GM18873 (cell line): Measurements from ENCODE around the gene ZNF783.
"Not testable (repeated sequence)": the region's sequence is repeated elsewhere in the genome, so short reads cannot be mapped to it uniquely, and the experiment has no call there.

ENCODE experiments used
- ATAC-seq: cut with Tn5 transposase; IDR thresholded peaks from one replicate; pipeline ENCODE4 v1.9.1; 2021; ENCODE audit warnings: mild to moderate bottlenecking, moderate library complexity, moderate number of reproducible peaks; ENCODE audit not compliant: unreplicated experiment, low FRiP score

Gene ZNF783

DNA sequence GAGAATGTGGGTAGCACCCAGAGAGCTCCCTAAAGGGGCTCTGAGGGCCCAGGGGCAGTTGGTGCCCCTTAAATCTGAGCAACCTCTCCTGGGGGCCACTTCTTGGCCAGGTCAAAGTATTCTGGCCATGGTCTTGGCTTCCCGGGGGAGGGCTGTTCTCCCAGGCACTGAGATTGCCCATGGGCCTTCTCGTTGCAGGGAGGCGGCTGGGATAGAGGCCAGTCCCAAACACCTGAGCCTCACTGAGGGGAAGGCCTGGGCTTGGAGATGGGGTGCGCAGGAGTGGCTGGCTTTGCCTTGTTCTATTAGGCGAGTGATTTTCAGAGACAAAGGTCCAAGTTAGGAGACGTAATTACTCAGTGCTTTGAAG, 33.5 kb downstream of the ZNF783 start:
- ATAC-seq: no peak

DNA sequence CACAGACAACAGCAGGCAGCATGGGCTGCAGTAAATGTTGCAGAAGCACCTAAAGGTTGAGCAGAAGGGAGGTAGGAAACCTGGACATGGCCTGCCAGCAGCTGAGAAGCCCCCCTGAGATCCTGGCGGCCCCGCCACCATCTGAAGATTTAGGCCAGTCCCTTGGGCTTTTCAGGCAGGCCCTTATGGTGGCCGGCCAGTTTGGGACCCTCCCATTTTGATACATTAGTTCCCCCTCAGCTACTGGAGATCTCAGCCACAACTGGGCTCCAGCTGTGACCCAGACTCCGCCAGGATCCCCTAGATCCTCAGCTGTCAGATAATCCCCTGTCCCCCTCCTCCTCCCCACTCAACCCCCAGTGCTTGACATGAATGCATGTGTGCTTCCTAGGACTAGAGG, 34.4 kb downstream of the ZNF783 start:
- ATAC-seq: no peak

DNA sequence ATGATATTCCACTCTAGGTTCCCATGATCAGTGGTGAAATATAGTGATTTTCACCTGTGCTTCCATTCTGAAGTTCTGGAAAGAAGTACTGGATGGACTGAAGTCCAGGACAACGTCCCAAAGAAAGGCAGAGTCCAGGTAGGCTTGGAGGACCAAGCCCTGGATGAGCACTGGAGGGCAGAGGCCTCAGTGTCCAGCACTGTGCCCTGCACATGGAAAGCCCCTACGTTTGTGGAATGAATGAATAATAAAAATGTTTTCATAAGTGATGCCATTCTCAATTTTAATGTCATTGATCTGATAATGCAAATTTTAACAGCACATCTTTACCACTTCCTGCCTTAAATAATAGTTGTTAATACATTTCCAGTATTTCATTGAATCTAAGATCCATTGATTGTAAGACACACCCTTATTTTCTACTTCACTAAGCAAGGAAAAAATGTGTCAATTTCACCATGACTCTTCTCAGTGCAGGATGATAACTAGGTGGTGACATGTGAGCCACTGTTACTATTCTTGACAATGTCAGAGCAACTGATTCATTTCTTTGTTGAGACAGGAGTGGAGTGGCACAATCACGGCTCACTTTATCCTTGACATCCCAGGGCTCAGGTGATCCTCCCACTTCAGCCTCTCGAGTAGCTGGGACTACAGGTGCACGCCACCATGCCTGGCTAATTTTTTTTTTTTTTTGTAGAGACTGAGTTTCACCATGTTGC, 35.2 kb downstream of the ZNF783 start:
- no peak for ATAC-seq

DNA sequence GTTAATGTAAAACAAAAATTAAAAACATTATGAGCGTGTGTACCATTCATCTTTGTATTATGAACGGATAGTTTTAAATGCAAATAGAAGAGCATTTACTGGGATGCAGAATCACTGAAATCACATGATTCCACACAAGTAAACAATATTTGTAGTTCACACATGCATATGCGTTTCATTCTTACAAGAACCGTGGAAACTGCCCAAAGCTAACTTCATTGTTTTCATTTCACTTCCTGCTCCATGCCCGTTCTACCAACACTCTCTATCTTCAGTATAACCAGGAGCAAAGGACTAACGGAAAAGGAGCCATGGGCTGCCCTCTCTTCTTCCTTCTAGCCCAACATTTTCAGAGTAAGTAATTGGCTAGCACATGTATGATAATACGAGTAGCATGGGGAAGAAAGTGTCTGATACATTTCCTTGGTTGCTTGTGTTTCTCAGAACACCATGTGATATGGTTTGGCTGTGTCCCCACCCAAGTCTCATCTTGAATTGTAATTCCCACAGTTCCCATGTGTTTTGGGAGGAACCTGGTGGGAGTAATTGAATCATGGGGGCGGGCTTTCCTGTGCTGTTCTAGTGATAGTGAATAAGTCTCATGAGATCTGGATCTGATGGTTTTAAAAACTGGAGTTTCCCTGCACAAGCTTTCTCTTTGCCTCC, 38.8 kb downstream of the ZNF783 start:
- ATAC-seq: no peak

DNA sequence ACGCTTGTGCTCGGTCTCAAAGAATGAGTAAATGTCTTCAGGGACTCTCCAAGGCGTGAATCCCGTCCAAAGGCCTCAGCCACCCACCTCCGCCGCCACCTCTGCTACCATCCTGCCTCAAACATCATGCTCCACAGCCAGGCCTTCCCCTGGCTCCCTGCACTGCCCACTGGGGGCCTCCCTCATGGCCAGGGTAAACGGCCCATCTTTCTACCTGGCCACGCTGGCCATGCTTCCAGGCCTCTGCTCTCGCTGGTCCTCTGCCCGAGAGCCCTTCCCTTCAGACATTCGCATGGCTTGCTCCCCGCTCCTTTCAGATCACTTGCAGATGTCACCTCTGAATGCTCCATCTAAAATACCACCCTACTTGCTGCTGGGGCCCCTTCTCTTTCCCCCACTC, 40.2 kb downstream of the ZNF783 start:
- ATAC-seq: no peak

DNA sequence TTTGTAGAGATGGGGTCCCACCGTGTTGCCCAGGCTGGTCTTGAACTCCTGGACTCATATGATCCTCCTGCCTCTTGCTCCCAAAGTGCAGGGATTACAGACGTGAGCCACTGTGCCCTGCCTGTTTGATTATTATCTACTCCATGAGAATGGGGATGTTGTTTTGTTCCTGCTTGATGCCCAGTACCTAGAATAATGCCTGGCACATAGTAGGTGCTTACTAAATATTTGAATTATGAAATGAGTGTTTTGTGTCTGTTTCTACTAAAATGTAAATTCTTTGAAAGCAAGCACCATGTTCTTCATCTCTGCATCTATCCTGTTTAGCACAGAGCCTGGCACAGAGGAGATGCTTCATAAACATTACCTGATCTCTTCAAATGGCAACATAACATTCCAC, 40.9 kb downstream of the ZNF783 start:
- ATAC-seq: no peak

DNA sequence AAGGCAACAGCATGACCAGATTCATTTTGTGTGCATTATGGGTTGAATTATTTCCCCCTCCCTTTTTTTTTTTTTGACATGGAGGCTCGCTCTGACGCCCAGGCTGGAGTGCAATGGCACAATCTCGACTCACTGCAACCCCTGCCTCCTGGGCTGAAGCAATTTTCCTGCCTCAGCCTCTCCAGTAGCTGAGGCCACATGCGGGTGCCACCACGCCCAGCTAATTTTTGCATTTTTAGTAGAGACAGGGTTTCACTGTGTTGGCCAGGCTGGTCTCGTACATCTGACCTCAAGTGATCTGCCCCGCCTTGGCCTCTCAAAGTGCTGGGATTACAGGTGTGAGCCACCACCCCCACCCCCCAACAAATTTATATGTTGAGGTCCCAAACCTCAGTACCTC, 42.0 kb downstream of the ZNF783 start:
- ATAC-seq: no peak

DNA sequence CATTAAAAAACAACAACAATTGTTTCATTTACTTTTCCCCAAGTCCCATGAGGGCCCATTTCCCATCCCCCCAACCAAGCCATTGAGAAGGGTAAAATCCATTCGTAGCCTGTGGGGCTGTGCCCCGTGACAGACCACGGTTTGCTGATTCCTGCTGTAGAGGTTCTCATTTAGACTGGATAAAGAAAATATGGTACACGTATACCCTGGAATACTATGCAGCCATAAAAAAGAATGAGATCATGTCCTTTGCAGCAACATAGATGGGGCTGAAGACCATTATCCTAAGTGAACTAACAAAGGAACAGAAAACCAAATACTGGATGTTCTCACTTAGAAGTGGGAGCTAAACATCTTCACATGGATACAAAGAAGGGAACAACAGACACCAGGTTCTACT, 44.9 kb downstream of the ZNF783 start:
- ATAC-seq: no peak

DNA sequence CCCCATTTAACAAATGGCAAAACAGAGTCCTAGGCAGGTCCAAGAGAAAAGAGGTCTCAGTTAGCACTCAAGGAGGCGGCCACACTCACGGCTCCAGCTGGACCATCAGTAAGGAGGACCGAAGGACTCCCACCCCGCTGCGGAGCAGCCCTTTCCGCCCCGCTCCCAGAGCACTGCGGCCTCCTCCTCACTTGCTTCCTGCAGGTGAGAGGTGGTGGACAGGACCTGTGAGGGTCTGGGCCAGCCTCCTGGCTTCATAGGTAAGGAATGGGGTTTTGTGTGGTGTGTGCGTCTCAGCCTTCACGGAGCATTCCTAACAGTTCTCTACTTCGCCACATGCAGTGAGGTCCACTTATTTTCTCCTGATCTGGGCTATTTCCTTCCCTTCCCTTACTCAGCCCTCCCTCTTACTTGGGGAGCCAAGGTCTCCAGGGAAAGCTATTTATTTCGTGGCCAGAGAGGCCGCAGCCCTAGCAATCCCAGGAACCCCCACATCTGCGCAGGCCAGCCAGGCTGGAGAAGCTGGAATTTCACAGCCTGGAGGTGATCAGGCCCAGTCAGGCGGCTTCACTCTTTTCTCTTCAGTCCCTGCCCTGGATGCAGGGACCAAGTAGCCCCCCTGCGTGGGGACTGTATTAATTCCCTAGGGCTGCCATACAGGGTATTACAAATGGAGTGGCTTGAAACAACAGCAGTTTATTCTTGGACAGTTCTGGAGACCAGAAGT, 45.9 kb downstream of the ZNF783 start:
- ATAC-seq: no peak

DNA sequence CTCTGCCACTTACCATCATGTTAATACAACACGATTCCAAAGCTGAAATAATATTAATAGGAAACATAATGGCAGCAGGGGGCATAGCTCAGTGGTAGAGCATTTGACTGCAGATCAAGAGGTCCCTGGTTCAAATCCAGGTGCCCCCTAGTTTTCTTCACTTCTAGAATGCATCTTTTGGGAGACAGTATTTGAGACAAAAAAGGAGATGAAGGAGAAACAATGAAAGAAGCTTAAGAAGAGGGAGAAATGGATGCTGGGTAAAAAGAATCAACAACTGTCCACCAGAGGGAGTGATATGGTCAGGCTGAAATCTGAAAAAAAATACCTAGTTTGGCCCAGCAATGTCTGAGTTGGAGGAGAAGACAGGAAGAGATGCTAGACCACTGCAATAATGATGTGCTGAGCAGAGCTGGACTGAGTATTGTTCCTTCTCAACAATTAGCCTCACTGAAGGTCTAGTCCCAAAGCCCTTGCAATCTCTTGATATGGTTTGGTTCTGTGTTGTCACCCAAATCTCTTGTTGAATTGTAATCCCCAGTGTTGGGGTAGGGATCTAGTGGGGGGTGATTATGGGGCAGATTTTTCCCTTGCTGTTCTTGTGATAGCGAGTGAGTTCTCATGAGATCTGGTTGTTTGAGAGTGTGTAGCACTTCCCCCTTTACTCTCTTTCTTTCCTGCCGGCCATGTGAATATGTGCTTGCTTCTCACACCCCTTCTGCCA, 48.3 kb downstream of the ZNF783 start:
- ATAC-seq: no peak

DNA sequence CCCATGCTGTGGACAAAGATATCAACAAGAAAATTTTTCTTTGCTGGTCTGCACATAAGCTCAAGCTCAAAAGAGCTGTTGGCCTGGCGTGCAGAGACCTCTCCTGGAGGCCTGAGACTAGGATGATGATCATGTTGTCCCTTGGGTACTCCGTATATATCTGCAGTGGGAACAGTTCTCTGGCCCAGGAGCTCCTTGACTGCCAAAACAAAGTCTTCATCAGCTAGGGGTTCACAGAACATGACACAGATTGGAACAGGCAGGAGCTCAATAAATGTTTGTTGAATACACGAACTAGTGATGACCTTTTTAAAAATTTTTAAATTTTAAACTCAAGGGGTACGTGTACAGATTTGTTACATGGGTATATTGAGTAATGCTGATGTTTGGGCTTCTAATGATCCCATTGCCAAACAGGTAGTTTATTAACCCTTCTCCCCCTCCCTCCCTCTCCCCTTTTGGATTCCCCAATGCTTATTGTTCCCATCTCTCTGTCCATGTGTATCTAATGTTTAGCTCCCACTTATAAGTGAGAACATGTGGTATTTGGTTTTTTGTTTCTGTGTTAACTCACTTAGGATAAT, 49.1 kb downstream of the ZNF783 start:
- ATAC-seq: no peak

DNA sequence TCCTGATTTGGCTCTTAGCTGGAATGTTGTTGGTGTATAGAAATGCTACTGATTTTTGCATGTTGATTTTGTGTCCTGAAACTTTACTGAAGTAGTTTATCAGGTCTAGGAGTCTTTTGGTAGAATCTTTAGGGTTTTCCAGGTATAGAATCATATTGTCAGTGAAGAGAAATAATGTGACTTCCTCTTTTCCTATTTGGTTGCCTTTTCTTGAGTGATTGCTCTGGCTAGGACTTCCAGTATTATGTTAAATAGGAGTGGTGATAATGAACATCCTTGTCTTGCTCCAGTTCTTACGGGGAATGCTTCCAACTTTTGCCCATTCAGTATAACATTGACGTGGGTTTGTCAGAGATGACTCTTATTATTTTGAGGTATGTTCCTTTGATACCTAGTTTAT, 52.0 kb downstream of the ZNF783 start:
- ATAC-seq: no peak

DNA sequence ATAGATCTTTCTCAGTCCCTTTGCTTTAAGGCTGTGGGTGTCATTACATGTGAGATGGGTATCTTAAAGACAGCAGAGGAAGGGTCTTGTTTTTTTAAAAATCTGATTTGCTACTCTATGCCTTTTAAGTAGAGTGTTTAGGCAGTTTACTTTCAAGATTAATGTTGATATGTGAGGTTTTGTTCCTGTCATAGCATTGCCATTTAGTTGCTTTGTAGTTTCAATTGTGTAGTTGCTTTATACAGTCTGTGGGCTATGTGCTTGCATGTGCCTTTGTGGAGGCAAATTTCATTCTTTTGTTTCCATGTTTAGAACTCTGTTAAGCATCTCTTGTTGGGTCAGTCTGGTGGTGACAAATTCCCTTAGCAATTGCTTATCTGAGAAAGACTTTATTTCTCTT, 54.6 kb downstream of the ZNF783 start:
- ATAC-seq: no peak

DNA sequence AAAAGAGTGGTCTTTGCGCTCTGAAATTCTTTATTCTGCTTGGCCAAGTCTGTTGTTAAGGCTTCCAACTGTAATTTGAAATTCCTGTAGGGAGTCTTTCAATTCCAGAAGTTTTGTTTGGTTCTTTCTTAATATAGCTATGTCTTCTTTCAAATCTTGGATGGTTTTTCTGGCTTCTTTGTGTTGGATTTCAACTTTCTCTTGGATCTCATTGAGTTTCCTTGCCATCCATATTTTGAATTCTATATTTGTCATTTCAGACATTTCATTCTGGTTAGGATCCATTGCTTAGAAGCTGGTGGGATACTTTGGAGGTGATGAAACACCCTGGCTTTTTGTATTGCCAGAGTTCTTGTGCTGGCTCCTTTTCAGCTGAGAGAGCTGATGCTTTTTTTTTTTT, 55.5 kb downstream of the ZNF783 start:
- ATAC-seq: no peak

DNA sequence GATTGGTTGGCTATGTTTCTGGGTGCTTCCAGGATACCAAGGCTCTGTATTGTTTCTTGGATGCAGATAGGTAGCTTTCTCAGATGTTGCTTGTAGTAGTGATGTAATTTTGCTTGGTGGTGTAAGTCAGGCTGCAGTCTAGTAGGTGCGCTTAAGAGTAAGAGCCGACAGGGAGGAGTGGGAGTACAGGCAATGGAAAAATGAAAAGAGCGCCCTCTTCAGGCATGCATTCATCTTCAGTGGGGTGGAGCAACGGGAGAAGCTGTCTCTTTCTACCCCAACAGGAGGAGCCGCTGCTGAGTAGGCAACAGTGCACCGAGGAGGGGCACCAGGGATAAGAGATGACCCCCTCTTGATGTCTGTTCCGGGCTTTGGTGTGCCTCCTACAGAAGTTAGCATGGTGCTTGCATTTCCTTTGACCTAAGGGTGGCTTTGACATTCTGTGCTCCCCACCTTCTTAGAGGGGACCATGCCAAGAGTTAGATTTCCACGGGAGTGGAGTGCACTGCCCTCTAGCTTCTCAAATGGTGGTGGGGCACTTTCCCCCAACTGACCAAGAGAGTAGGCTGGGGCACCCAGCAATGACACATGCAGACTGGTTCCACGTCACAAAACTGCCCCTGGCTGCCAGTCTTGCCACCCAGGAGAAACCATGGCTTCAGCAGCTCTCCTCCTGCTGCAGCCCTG, 56.1 kb downstream of the ZNF783 start:
- no peak for ATAC-seq

DNA sequence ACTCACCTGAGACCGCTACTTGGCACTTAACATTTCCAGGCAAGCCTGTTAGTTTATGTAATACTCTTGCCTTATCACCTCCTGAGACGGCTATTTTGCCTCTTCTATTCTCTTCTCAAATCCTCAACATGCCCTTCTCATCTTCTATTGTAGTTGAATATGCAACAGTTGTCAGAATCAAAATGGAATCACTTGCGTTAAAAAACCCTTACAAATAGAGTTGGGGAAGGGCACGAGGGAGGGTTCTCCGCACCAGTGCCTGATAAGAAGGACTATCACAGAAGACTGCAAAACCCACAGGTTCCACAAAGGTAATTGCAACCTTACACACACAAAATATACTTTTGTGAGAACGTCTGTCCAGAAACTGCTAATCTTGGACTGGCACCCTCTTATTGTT, 57.4 kb downstream of the ZNF783 start:
- ATAC-seq: no peak

DNA sequence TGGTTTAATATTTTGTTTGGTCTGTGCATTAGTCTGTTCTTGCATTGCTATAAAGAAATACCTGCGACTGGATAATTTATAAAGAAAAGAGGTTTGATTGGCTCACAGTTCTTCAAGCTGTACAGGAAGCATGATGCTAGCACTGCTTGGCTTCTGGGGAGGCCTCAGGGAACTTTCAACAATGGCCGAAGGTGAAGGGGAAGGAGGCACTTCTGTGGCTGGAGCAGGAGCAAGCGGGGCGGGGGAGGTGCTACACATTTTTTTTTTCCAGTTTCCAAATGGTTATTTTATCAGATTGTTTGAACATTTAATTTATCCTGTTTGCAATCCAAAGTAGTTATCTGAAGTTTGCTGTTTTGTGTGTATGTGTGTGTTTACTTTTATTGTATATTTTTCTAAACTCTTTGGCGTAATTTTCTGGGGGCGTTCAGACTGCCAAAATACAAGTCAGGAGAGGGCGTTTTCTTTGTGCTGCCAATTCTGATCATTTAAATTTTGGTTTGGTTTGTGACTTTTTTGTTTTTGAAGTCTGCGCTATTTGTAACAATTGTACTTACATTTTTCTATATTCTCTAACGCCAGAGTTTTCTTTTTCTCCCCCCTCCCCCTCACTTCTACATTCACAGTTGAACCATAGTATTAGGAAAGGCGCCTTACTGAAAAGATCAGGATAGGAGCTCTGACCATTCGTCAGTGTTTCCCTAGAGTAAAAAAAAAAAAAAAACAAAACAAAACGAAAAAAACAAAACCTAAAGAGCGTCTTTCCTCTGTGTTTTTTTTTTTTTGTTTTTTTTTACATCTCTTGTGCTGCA, 58.5 kb downstream of the ZNF783 start:
- ATAC-seq: no peak

DNA sequence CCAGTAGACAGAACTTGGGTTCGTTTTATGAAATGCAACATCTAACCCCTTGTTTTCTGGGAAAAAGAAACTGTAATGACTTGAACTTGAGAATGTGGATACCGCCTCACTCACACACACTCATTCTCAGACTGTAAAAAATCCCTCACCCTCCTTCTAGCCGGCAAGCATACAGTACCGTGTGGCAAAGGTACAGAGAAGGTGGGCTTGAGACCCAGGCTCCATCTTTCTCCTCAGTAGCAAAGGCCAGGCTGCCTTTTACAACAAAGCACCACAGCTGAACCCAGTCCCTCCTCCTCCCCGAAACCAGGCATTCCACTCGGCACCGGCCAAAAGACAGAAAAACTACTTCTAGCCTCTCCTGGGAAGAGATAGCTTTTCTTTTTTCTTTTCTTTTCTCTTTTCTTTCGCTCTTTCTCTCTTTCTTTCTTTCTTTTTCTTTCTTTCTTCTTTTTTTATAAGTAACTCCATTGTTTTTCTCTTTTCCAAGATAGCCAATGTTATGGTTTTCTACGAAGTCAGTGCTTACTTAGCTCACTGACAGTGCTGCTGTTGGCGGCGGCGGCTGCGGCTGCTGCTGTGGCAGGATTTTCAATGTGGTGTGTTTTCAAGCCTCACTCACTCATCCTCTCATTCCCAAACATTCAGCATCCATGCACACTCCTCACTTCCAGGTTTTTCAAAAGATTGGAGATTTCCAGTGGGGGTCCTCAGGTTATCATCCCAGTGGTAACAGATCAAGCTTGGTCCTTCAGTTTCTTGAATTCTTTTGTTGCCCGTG, 59.3 kb downstream of the ZNF783 start:
- ATAC-seq: not testable (repeated sequence)
